Measurements from ENCODE around the gene DENND10. TPM values are rescaled to one million over a fixed set of nuclear protein-coding genes. Genes with fewer than 3 reads are reported as not detected.
"Not testable (repeated sequence)": the region's sequence is repeated elsewhere in the genome, so short reads cannot be mapped to it uniquely, and the experiment has no call there.

Gene DENND10
- total RNA-seq, 1 donor from 2014 or later: 48.1 TPM

DNA sequence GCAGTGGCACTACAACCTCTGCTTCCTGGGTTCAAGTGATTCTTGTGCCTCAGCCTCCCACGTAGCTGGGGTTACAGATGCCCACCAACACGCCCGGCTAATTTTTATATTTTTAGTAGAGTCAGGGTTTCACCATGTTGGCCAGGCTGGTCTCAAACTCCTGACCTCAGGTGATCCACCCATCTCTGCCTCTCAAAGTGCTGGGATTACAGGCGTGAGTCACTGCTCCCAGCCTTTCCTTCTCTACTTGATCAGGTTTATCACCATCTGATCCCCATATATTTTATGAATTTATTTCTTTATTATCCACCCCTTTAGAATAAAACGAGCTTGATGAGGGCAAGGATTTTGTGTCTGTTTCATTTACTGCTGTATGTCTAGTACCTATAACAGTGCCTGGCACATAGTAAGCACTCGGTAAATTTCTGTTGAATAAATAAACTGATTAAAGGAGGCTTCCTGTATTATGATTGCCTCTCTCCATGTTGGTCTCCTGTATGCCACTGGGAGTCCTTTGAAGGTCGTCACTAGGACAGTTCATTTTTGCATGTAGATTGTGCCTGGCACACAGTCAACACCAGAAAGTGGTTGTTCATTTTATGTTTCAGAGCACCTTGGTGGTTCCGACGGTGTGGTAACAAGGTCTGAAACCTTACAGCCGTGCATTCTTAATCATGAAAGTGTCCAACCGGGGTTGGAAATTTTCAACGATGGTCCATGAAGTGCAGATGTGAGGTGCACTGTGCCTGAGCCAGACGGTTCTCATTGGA, 13.7 kb upstream of the DENND10 start:
- H3K4me1 Mint-ChIP-seq: peaks cover 8% of the 10 kb centered on the region
- TF ChIP-seq, protein P1, sequence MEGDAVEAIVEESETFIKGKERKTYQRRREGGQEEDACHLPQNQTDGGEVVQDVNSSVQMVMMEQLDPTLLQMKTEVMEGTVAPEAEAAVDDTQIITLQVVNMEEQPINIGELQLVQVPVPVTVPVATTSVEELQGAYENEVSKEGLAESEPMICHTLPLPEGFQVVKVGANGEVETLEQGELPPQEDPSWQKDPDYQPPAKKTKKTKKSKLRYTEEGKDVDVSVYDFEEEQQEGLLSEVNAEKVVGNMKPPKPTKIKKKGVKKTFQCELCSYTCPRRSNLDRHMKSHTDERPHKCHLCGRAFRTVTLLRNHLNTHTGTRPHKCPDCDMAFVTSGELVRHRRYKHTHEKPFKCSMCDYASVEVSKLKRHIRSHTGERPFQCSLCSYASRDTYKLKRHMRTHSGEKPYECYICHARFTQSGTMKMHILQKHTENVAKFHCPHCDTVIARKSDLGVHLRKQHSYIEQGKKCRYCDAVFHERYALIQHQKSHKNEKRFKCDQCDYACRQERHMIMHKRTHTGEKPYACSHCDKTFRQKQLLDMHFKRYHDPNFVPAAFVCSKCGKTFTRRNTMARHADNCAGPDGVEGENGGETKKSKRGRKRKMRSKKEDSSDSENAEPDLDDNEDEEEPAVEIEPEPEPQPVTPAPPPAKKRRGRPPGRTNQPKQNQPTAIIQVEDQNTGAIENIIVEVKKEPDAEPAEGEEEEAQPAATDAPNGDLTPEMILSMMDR (conservative IDR thresholded peaks at IDR 0.05): no peak
- DNase-seq (ENCODE audit: low read depth, low spot score): no peak
- no peak overlapping the region for H3K27ac Mint-ChIP-seq (ENCODE audit: unreplicated experiment)
- H3K36me3 Mint-ChIP-seq (ENCODE audit: low read depth): no peaks in the 10 kb centered on the region
- no peaks in the 10 kb centered on the region for H3K9me3 Mint-ChIP-seq
- no peak overlapping the region for H3K4me3 Mint-ChIP-seq
- no peaks in the 10 kb centered on the region for H3K27me3 Mint-ChIP-seq (ENCODE audit: low read depth)

DNA sequence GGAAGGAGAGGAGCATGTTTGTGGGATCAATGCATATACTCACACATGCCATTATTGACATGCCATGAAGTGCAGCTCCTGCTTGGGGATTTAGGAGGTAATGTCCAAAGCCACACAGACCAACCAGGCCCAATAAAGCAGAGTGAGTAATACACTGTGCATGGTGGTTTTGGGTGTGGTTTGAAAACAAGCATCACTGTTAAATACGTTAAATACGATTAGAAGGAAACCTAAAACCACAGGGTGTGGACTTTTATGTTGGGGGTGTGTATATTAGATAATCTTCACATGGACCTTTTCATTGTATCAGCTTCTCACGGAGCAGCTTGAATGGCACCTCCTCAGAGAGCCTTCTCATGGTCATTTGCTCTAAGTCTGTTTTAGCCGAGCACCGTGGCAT, 12.9 kb upstream of the DENND10 start:
- Mint-ChIP-seq H3K36me3 (ENCODE audit: low read depth) (no peaks in the 10 kb centered on the region), H3K27me3 (ENCODE audit: low read depth) (no peaks in the 10 kb centered on the region), H3K27ac (ENCODE audit: unreplicated experiment) (no peak overlapping the region), H3K9me3 (no peaks in the 10 kb centered on the region), H3K4me1 (peaks cover 4% of the 10 kb centered on the region), H3K4me3 (no peak overlapping the region)
- DNase-seq (ENCODE audit: low read depth, low spot score): no peak
- TF ChIP-seq, protein P1 (conservative IDR thresholded peaks at IDR 0.05): no peak

GRCh38 chr10:119095640-119096039, 8.3 kb upstream of the DENND10 start:
- Mint-ChIP-seq H3K4me3 (no peak overlapping the region), H3K36me3 (ENCODE audit: low read depth) (no peaks in the 10 kb centered on the region), H3K27me3 (ENCODE audit: low read depth) (no peaks in the 10 kb centered on the region), H3K4me1 (peaks cover 4% of the 10 kb centered on the region), H3K9me3 (no peaks in the 10 kb centered on the region), H3K27ac (ENCODE audit: unreplicated experiment) (no peak overlapping the region)
- TF ChIP-seq, protein P1 (conservative IDR thresholded peaks at IDR 0.05): no peak
- DNase-seq (ENCODE audit: low read depth, low spot score): no peak

DNA sequence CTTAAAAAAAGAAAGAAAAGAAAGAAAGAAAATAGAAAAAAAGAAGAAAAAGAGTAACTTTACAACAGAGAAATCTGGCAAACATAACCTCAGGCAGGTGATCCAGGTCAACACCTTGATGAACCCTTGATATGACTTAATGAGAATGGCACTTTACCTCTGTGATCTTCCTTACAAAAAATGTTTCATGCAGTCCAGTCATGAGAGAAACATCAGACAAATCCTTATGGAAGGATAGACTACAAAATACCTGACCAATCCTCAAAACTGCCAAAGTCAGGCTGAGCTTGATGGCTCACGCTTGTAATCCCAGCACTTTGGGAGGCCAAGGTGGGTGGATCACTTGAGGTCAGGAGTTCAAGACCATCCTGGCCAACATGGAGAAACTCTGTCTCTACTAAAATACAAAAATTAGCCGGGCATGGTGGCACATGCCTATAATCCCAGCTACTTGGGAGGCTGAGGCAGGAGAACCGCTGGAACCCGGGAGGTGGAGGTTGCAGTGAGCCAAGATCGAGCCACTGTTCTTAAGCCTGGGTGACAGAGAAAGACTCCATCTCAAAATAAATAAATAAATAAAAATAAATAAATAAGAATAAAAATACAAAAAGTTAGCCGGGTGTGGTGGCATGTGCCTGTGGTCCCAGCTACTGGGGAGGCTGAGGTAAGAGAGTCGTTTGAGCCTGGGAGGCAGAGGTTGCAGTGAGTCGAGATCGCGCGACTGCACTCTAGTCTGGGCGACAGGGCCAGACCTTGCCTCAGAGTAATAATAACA, 7.1 kb upstream of the DENND10 start:
- H3K27ac Mint-ChIP-seq (ENCODE audit: unreplicated experiment); H3K9me3 Mint-ChIP-seq; H3K36me3 Mint-ChIP-seq (ENCODE audit: low read depth); DNase-seq (ENCODE audit: low read depth, low spot score); H3K27me3 Mint-ChIP-seq (ENCODE audit: low read depth); H3K4me1 Mint-ChIP-seq; H3K4me3 Mint-ChIP-seq: not testable (repeated sequence)

GRCh38 chr10:119098576-119098975, 5.3 kb upstream of the DENND10 start:
- Mint-ChIP-seq H3K27ac (ENCODE audit: unreplicated experiment) (no peak overlapping the region), H3K4me1 (no peaks in the 10 kb centered on the region), H3K36me3 (ENCODE audit: low read depth) (no peaks in the 10 kb centered on the region), H3K4me3 (no peak overlapping the region), H3K27me3 (ENCODE audit: low read depth) (peaks cover 8% of the 10 kb centered on the region), H3K9me3 (no peaks in the 10 kb centered on the region)
- TF ChIP-seq, protein P1 (conservative IDR thresholded peaks at IDR 0.05): no peak
- DNase-seq (ENCODE audit: low read depth, low spot score): no peak

Data from neural crest cell (in vitro differentiated cells).